Neural progenitor cell (in vitro differentiated cells): ENCODE measurements around the gene APEH. TPM values are rescaled to one million over a fixed set of nuclear protein-coding genes. Genes with fewer than 3 reads are reported as not detected.

Source experiments
- DNase-seq: peaks from one replicate; pipeline ENCODE4 v3.0.0-alpha.2; 2016; ENCODE audit warnings: low spot score
- H2AFZ ChIP-seq: fragments of 200-600 bp; sonication (generic); replicated peaks from 2 replicates; pipeline ENCODE4 v1.6.1; 2016; ENCODE audit warnings: antibody characterized with exemption
- H3F3A ChIP-seq: fragments of 200-600 bp; sonication (generic); 2 replicates; pipeline ENCODE4 v1.6.1; 2016; ENCODE audit warnings: antibody characterized with exemption, low read depth
- H3K27ac ChIP-seq: fragments of 200-600 bp; sonication (generic); 2 replicates; pipeline ENCODE4 v1.5.1; 2016; ENCODE audit warnings: mild to moderate bottlenecking
- H3K27me3 ChIP-seq: fragments of 200-600 bp; sonication (generic); 2 replicates; pipeline ENCODE4 v1.6.1; 2016; ENCODE audit warnings: mild to moderate bottlenecking, moderate library complexity
- H3K36me3 ChIP-seq: fragments of 200-600 bp; sonication (generic); 2 replicates; pipeline ENCODE4 v1.5.1; 2016
- H3K4me1 ChIP-seq: fragments of 200-600 bp; sonication (generic); 2 replicates; pipeline ENCODE4 v1.6.1; 2016; ENCODE audit warnings: mixed run types
- H3K4me2 ChIP-seq: fragments of 200-600 bp; sonication (generic); 2 replicates; pipeline ENCODE4 v1.6.1; 2016
- H3K4me3 ChIP-seq: fragments of 200-600 bp; sonication (generic); 2 replicates; pipeline ENCODE4 v1.5.1; 2016
- H3K79me2 ChIP-seq: fragments of 200-600 bp; sonication (generic); 2 replicates; pipeline ENCODE4 v1.6.1; 2016; ENCODE audit warnings: low read depth
- H3K9ac ChIP-seq: fragments of 200-600 bp; sonication (generic); 2 replicates; pipeline ENCODE4 v1.6.1; 2016
- H3K9me3 ChIP-seq: fragments of 200-600 bp; sonication (generic); 2 replicates; pipeline ENCODE4 v1.5.1; 2016; ENCODE audit warnings: low read depth
- H4K20me1 ChIP-seq: fragments of 200-600 bp; sonication (generic); 2 replicates; pipeline ENCODE4 v1.6.1; 2016; ENCODE audit warnings: low read depth
- H3K27ac Mint-ChIP-seq: 3 replicates; pipeline ENCODE4 v1.8.0; 2021; ENCODE audit warnings: mixed read lengths
- H3K27me3 Mint-ChIP-seq: 2 replicates; pipeline ENCODE4 v1.8.0; 2022; ENCODE audit warnings: low read depth, mild to moderate bottlenecking, inconsistent platforms, moderate library complexity, mixed read lengths; ENCODE audit not compliant: insufficient read depth
- H3K36me3 Mint-ChIP-seq: 3 replicates; pipeline ENCODE4 v1.8.0; 2021; ENCODE audit warnings: mixed read lengths
- H3K4me1 Mint-ChIP-seq: 3 replicates; pipeline ENCODE4 v1.8.0; 2021; ENCODE audit warnings: mixed read lengths
- H3K4me3 Mint-ChIP-seq: 3 replicates; pipeline ENCODE4 v1.8.0; 2021; ENCODE audit warnings: mild to moderate bottlenecking, moderate library complexity, mixed read lengths
- H3K9me3 Mint-ChIP-seq: 3 replicates; pipeline ENCODE4 v1.8.0; 2020; ENCODE audit warnings: mixed read lengths
- CTCF ChIP-seq: fragments of 200-600 bp; sonication (generic); IDR thresholded peaks from 2 replicates; pipeline ENCODE4 v1.5.1; 2017; ENCODE audit warnings: antibody characterized with exemption, mild to moderate bottlenecking
- EZH2 ChIP-seq: fragments of 200-600 bp; sonication (generic); IDR thresholded peaks from 2 replicates; pipeline ENCODE4 v1.6.1; 2017; ENCODE audit warnings: antibody characterized with exemption, mild to moderate bottlenecking, moderate library complexity
- EZH2phosphoT487 ChIP-seq: fragments of 200-600 bp; sonication (generic); IDR thresholded peaks from 2 replicates; pipeline ENCODE4 v1.6.1; 2017; ENCODE audit warnings: antibody characterized with exemption
- total RNA-seq: library from RNA; depleted of rRNA; stranded (reverse); fragments of >200 nt; gene quantifications from 2 replicates; pipeline ENCODE4 v1.2.3, GENCODE V29; 2015; ENCODE audit warnings: low replicate concordance

Gene APEH
- total RNA-seq, 1 donor from 2014 or later: 132 TPM

- no peaks in the 10 kb centered on the region for H4K20me1 ChIP-seq
- no peak overlapping the region for H3K27ac ChIP-seq
- Mint-ChIP-seq H3K4me3 (no peak overlapping the region), H3K27me3 (peaks cover 4% of the 10 kb centered on the region), H3K27ac (no peak overlapping the region), H3K4me1 (no peaks in the 10 kb centered on the region), H3K36me3 (no peaks in the 10 kb centered on the region), H3K9me3 (no peaks in the 10 kb centered on the region)
- H3K9ac ChIP-seq: peak overlapping the region; percentile 27
- no peaks in the 10 kb centered on the region for H3K4me1 ChIP-seq
- DNase-seq: peak; percentile 17
- H3K9me3 ChIP-seq: no peaks in the 10 kb centered on the region
- H2AFZ ChIP-seq: no peak overlapping the region
- H3K79me2 ChIP-seq: no peaks in the 10 kb centered on the region
- H3K27me3 ChIP-seq: no peaks in the 10 kb centered on the region
- TF ChIP-seq CTCF (peak; percentile 5), EZH2 (no peak)
- H3K4me2 ChIP-seq: no peak overlapping the region
- H3K4me3 ChIP-seq: no peak overlapping the region
- H3F3A ChIP-seq: no peaks in the 10 kb centered on the region
- H3K36me3 ChIP-seq: no peaks in the 10 kb centered on the region
These were observed 17.5 kb upstream of the APEH start for GRCh38 chr3:49656541-49657112.

GRCh38 chr3:49657208-49657915 is 16.8 kb upstream of the APEH start:
- H3K36me3 Mint-ChIP-seq: no peaks in the 10 kb centered on the region
- no peak overlapping the region for H3K4me3 Mint-ChIP-seq
- H3K27me3 Mint-ChIP-seq: peaks cover 4% of the 10 kb centered on the region
- Histone ChIP-seq H3K4me3 (no peak overlapping the region), H3F3A (no peaks in the 10 kb centered on the region), H3K4me1 (no peaks in the 10 kb centered on the region), H3K4me2 (no peak overlapping the region), H2AFZ (no peak overlapping the region), H3K27ac (no peak overlapping the region), H4K20me1 (no peaks in the 10 kb centered on the region), H3K79me2 (no peaks in the 10 kb centered on the region), H3K9ac (peak overlapping the region; percentile 27), H3K9me3 (no peaks in the 10 kb centered on the region), H3K36me3 (no peaks in the 10 kb centered on the region), H3K27me3 (no peaks in the 10 kb centered on the region)
- no peak overlapping the region for H3K27ac Mint-ChIP-seq
- DNase-seq: no peak
- no peaks in the 10 kb centered on the region for H3K9me3 Mint-ChIP-seq
- H3K4me1 Mint-ChIP-seq: peaks cover 2% of the 10 kb centered on the region
- TF ChIP-seq CTCF: no peak
- no peak for TF ChIP-seq EZH2
- TF ChIP-seq EZH2phosphoT487: no peak

- Histone ChIP-seq H3K9me3 (no peaks in the 10 kb centered on the region), H3F3A (no peaks in the 10 kb centered on the region), H3K27me3 (no peaks in the 10 kb centered on the region), H2AFZ (no peak overlapping the region), H3K36me3 (no peaks in the 10 kb centered on the region), H3K27ac (no peak overlapping the region), H3K9ac (no peak overlapping the region), H3K4me3 (no peak overlapping the region), H3K79me2 (no peaks in the 10 kb centered on the region), H3K4me1 (no peaks in the 10 kb centered on the region), H3K4me2 (no peak overlapping the region), H4K20me1 (no peaks in the 10 kb centered on the region)
- no peak overlapping the region for H3K27ac Mint-ChIP-seq
- no peaks in the 10 kb centered on the region for H3K9me3 Mint-ChIP-seq
- H3K4me1 Mint-ChIP-seq: peaks cover 2% of the 10 kb centered on the region
- no peak overlapping the region for H3K4me3 Mint-ChIP-seq
- no peak for DNase-seq
- TF ChIP-seq EZH2phosphoT487 (no peak), CTCF (no peak), EZH2 (no peak)
- no peaks in the 10 kb centered on the region for H3K36me3 Mint-ChIP-seq
- peaks cover 2% of the 10 kb centered on the region for H3K27me3 Mint-ChIP-seq
These were observed 15.4 kb upstream of the APEH start for GRCh38 chr3:49658711-49659110.
